Lower leg skin (tissue), 4 donors: ENCODE data around the gene AGER. TPM values are rescaled to one million over a fixed set of nuclear protein-coding genes. Genes with fewer than 3 reads are reported as not detected.

Experiments used
- DNase-seq, 2 donors: peaks; one replicate each; pipeline ENCODE4 v3.0.0-alpha.2; 2019; ENCODE audit warnings: low spot score in 2 of 2
- H3K4me3 ChIP-seq: fragments of 200-600 bp; sonication (generic); 2 replicates; pipeline ENCODE4 v1.5.1; 2017; ENCODE audit warnings: mild to moderate bottlenecking, low read depth; ENCODE audit not compliant: poor library complexity, severe bottlenecking
- POLR2A ChIP-seq, 2 donors: fragments of 450-650 bp; IDR thresholded peaks; one replicate each; pipeline ENCODE4 v1.6.1; 2016 to 2017; ENCODE audit warnings: antibody characterized with exemption in 2 of 2, mild to moderate bottlenecking in 1 of 2, moderate library complexity in 1 of 2
- WGBS, 2 donors: methylation state at CpG; one replicate each; pipeline ENCODE4 v1.1.5; 2018; 5-methylcytosine and 5-hydroxymethylcytosine counted together
- intact Hi-C: fragments of 100-400 bp; cut with DNase I; formaldehyde crosslinking; loops from one replicate; pipeline ENCODE4 v1.15.0; 2023; ENCODE audit warnings: low total_unique reads
- total RNA-seq, 4 donors: library from RNA; depleted of rRNA; stranded (reverse); fragments of >200 nt; gene quantifications; one replicate each; pipeline ENCODE4 v1.1.0, GENCODE V29; 2016
- TF ChIP-seq, protein P1 (sequence below), 3 donors: fragments of 450-650 bp; IDR thresholded peaks; one replicate each; pipeline ENCODE4 v1.5.1; 2016; ENCODE audit warnings: antibody characterized with exemption in 3 of 3, mild to moderate bottlenecking in 3 of 3, moderate library complexity in 2 of 3

Gene AGER
- total RNA-seq, 4 donors from 2014 or later: 0.56 to 4.1 (median 2.3) TPM

DNA sequence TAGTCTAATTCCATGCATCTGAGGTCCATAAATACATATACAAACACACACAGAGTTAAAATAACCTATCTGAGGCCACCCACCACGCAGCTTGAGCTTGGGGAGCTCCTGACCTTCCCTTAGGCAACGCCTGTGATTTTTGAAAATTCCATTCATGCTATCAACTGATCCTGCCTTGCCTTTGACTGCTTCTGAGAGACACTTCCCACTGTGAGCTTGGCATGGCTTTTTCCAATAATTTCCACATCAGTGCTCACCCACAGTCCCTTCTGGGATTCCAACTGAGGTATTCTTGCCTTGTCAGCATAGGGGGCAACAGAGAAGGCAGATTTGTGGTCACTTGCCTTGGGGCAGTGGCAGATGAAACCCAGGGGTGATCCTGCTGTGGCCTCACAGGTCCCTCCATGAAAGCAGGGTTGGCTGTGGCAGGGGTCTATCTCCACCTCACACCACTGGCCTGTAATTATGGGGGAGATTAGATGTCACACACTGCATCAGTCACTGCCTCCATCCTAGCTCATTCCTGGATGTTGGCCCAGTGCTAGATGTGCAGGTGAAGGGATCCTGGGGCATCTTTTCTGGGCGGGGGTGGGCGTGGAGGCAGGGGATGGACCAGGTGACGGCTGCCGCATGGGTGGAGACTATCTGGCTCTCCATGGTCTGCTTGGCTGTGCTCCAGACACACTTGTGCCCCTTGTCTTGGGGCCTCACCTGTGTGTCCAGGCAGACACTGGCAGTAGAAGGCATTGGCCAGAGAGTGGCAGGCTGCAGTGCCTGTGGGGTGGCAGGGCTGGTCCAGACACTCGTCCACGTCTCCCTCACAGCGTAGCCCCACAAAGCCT, 19.6 kb upstream of the AGER start:
- WGBS, 2 donors: 87 to 89% methylated on average over 9 of the region's 9 CpGs
- DNase-seq: no peak

GRCh38 chr6:32202186-32202585, 18.1 kb upstream of the AGER start:
- TF ChIP-seq POLR2A (IDR thresholded peaks at IDR 0.05): no peak
- TF ChIP-seq, protein P1, sequence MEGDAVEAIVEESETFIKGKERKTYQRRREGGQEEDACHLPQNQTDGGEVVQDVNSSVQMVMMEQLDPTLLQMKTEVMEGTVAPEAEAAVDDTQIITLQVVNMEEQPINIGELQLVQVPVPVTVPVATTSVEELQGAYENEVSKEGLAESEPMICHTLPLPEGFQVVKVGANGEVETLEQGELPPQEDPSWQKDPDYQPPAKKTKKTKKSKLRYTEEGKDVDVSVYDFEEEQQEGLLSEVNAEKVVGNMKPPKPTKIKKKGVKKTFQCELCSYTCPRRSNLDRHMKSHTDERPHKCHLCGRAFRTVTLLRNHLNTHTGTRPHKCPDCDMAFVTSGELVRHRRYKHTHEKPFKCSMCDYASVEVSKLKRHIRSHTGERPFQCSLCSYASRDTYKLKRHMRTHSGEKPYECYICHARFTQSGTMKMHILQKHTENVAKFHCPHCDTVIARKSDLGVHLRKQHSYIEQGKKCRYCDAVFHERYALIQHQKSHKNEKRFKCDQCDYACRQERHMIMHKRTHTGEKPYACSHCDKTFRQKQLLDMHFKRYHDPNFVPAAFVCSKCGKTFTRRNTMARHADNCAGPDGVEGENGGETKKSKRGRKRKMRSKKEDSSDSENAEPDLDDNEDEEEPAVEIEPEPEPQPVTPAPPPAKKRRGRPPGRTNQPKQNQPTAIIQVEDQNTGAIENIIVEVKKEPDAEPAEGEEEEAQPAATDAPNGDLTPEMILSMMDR (IDR thresholded peaks at IDR 0.05): no peak
- 86 to 88% methylated on average over 7 of the region's 9 CpGs for WGBS, 2 donors
- intact Hi-C loops: no loop called here
- no peak overlapping the region for H3K4me3 ChIP-seq
- DNase-seq: no peak

More for the DNA sequence above, 19.6 kb upstream of the AGER start:
- H3K4me3 ChIP-seq: no peak overlapping the region
- no peak for TF ChIP-seq POLR2A (IDR thresholded peaks at IDR 0.05)
- TF ChIP-seq, protein P1 (IDR thresholded peaks at IDR 0.05): no peak
- intact Hi-C loops: no loop called here

DNA sequence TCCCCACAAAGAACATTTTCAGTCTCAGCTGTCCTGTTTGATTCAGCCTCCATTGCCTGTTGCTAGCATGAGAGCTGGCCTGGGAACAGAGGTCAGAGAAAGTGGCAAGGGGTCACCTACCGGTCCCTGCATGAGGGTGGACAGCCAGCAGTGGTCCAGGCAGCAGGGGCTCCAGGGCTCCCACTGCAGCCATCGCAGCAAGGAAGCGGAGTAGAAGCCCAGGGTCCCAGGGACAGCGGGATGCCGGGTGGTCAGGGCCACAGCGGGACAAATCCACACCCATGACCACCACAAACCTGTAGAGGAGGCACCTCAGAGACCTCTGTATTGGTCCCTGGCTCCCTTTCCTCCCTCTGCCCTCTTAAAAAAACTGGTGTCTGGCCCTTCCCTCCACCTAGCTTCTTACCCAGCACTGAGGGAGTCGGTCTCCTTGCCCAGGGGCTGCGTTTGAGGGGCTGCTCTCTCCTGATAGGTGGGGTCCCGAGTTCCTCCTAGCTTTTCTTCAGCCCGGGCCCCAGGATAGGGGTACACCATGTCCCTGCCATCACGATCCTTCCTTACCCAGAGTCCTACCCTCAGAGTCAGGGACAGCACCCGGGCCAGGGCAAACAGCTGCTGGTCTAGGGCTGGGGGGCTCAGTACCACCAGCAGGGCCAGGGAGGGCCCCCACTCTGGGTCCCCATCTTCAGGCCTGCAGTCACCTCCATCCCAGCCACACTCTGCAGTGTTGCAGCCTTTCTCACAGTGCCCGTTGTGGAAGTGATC, 16.8 kb upstream of the AGER start:
- no peak for DNase-seq
- H3K4me3 ChIP-seq: no peak overlapping the region
- WGBS, 2 donors: 86 to 87% methylated on average over 13 of the region's 13 CpGs
- intact Hi-C loops: no loop called here
- TF ChIP-seq, protein P1 (IDR thresholded peaks at IDR 0.05): no peak
- TF ChIP-seq POLR2A (IDR thresholded peaks at IDR 0.05): no peak

- 90 to 91% methylated on average over 17 of the region's 17 CpGs for whole genome bisulfite sequencing, 2 donors
- DNase-seq: no peak
- no peak overlapping the region for H3K4me3 ChIP-seq
- intact Hi-C loops: loop anchor here (10.0 kb wide), 1 partner anchor 74 kb away; the partner anchor contains the start of gene ATF6B
- TF ChIP-seq, protein P1 (IDR thresholded peaks at IDR 0.05): no peak
- no peak for TF ChIP-seq POLR2A (IDR thresholded peaks at IDR 0.05)
Observed at GRCh38 chr6:32198866-32199265, 14.8 kb upstream of the AGER start.

GRCh38 chr6:32198345-32198696, 14.3 kb upstream of the AGER start:
- no peak for DNase-seq
- TF ChIP-seq, protein P1 (IDR thresholded peaks at IDR 0.05): no peak
- 65 to 76% methylated on average over 3 of the region's 3 CpGs for WGBS, 2 donors
- no peak overlapping the region for H3K4me3 ChIP-seq
- intact Hi-C loops: loop anchor here (10.0 kb wide), 1 partner anchor 74 kb away; the partner anchor contains the start of gene ATF6B
